Measurements from ENCODE around the gene TAC3.
"Not testable (repeated sequence)": the region's sequence is repeated elsewhere in the genome, so short reads cannot be mapped to it uniquely, and the experiment has no call there.

Gene TAC3

DNA sequence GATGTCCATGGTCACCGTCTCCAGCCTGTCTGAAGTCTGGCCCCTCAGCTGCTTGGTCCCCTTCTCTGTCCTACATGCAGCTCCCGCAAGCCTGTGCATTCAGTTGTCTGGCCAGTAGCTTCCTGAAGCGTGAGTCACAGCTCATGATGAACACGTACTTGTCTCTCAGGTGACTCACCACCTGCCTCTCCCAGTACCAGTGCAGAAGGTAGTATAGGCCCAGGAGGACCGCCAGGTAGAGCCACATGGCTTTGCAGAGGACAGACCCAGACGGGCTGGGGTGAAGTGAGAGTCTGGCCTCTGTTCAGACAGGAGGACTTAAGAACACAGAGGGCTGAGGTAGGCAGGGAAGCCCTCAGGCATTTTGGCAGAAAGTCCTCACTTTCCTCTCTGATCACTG lies 30.6 kb downstream of the TAC3 start:
- not testable (repeated sequence) for H3K9me3 ChIP-seq (ENCODE audit: control insufficient read depth, low read length); H3K36me3 ChIP-seq (ENCODE audit: control insufficient read depth, insufficient read depth, low read length); H3K27me3 ChIP-seq (ENCODE audit: control insufficient read depth, insufficient read depth, low read length, poor library complexity, severe bottlenecking); H3K4me1 ChIP-seq (ENCODE audit: control insufficient read depth, insufficient read depth, low read length); H3K27ac ChIP-seq (ENCODE audit: insufficient read depth, low read depth, low read length, poor library complexity, severe bottlenecking); H3K4me3 ChIP-seq (ENCODE audit: insufficient read depth, low read depth, low read length)
- WGBS, 2 experiments, result 74 to 85% methylated on average over 4 to 5 of the region's 6 CpGs

GRCh38 chr12:56983386-56983785 lies 32.9 kb downstream of the TAC3 start:
- Histone ChIP-seq H3K4me1 (ENCODE audit: control insufficient read depth, insufficient read depth, low read length) (no peaks in the 10 kb centered on the region), H3K36me3 (ENCODE audit: control insufficient read depth, insufficient read depth, low read length) (no peaks in the 10 kb centered on the region), H3K4me3 (ENCODE audit: insufficient read depth, low read depth, low read length) (no peak overlapping the region), H3K9me3 (ENCODE audit: control insufficient read depth, low read length) (no peaks in the 10 kb centered on the region), H3K27ac (ENCODE audit: insufficient read depth, low read depth, low read length, poor library complexity, severe bottlenecking) (no peak overlapping the region), H3K27me3 (ENCODE audit: control insufficient read depth, insufficient read depth, low read length, poor library complexity, severe bottlenecking) (no peaks in the 10 kb centered on the region)
- WGBS, 2 experiments, result 95 to 96% methylated on average over 4 of the region's 4 CpGs

- H3K4me3 ChIP-seq (ENCODE audit: insufficient read depth, low read depth, low read length); H3K4me1 ChIP-seq (ENCODE audit: control insufficient read depth, insufficient read depth, low read length); H3K27me3 ChIP-seq (ENCODE audit: control insufficient read depth, insufficient read depth, low read length, poor library complexity, severe bottlenecking); H3K36me3 ChIP-seq (ENCODE audit: control insufficient read depth, insufficient read depth, low read length); H3K27ac ChIP-seq (ENCODE audit: insufficient read depth, low read depth, low read length, poor library complexity, severe bottlenecking); H3K9me3 ChIP-seq (ENCODE audit: control insufficient read depth, low read length): not testable (repeated sequence)
- 89 to 91% methylated on average over 3 of the region's 3 CpGs for WGBS, 2 experiments
Observed at GRCh38 chr12:56982578-56983236, 33.6 kb downstream of the TAC3 start.

- H3K9me3 ChIP-seq (ENCODE audit: control insufficient read depth, low read length), result no peaks in the 10 kb centered on the region
- no peak overlapping the region for H3K4me3 ChIP-seq (ENCODE audit: insufficient read depth, low read depth, low read length)
- WGBS, 2 experiments, result 95 to 96% methylated on average over 4 of the region's 4 CpGs
- H3K27me3 ChIP-seq (ENCODE audit: control insufficient read depth, insufficient read depth, low read length, poor library complexity, severe bottlenecking), result no peaks in the 10 kb centered on the region
- H3K36me3 ChIP-seq (ENCODE audit: control insufficient read depth, insufficient read depth, low read length), result no peaks in the 10 kb centered on the region
- H3K27ac ChIP-seq (ENCODE audit: insufficient read depth, low read depth, low read length, poor library complexity, severe bottlenecking), result no peak overlapping the region
- H3K4me1 ChIP-seq (ENCODE audit: control insufficient read depth, insufficient read depth, low read length), result no peaks in the 10 kb centered on the region
Observed at GRCh38 chr12:56980941-56981530, 35.3 kb downstream of the TAC3 start.

GRCh38 chr12:56980268-56980667 lies 36.1 kb downstream of the TAC3 start:
- no peaks in the 10 kb centered on the region for H3K36me3 ChIP-seq (ENCODE audit: control insufficient read depth, insufficient read depth, low read length)
- no peaks in the 10 kb centered on the region for H3K4me1 ChIP-seq (ENCODE audit: control insufficient read depth, insufficient read depth, low read length)
- WGBS, 2 experiments, result 93 to 95% methylated on average over 6 of the region's 6 CpGs
- no peak overlapping the region for H3K4me3 ChIP-seq (ENCODE audit: insufficient read depth, low read depth, low read length)
- H3K27me3 ChIP-seq (ENCODE audit: control insufficient read depth, insufficient read depth, low read length, poor library complexity, severe bottlenecking), result no peaks in the 10 kb centered on the region
- no peaks in the 10 kb centered on the region for H3K9me3 ChIP-seq (ENCODE audit: control insufficient read depth, low read length)
- no peak overlapping the region for H3K27ac ChIP-seq (ENCODE audit: insufficient read depth, low read depth, low read length, poor library complexity, severe bottlenecking)

GRCh38 chr12:56979628-56980027 lies 36.7 kb downstream of the TAC3 start:
- Histone ChIP-seq H3K36me3 (ENCODE audit: control insufficient read depth, insufficient read depth, low read length) (no peaks in the 10 kb centered on the region), H3K4me1 (ENCODE audit: control insufficient read depth, insufficient read depth, low read length) (no peaks in the 10 kb centered on the region), H3K9me3 (ENCODE audit: control insufficient read depth, low read length) (no peaks in the 10 kb centered on the region), H3K4me3 (ENCODE audit: insufficient read depth, low read depth, low read length) (no peak overlapping the region), H3K27ac (ENCODE audit: insufficient read depth, low read depth, low read length, poor library complexity, severe bottlenecking) (no peak overlapping the region), H3K27me3 (ENCODE audit: control insufficient read depth, insufficient read depth, low read length, poor library complexity, severe bottlenecking) (no peaks in the 10 kb centered on the region)
- WGBS, 2 experiments, result 95 to 96% methylated on average over 3 of the region's 3 CpGs

DNA sequence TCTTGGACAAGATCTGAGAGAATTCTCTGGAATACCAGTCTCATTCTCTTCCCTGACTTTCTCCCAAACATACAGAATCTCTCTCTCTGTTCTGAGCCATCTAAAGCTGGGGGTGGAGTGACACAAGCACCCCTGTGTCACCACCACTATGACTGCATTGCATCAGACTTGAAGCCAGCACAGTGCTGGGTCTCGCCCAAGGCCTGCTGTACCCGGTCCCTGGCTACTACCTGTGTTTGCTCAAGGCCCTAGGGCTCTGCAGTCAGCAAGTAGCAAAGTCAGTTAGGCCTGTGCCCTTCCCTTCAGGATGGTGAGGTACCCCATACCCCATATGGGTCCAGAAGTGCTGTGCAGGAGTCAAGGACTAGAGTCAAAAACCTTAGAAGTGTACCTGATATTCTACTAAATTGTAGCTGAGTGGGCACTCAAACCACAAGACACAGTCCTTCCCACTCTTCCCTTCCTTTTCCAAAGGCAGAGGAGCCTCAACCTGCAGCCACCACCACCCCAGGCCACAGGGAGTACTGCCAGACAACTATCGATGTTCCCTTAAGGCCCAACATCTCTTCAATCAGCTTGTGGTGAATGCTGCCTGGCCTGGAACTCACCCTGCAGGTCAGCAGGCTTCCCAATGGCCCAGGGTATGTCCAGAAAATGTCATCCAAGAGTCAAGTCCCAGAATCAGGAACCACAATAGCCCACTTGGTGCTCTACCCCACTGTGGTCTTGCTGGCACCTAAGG lies 37.8 kb downstream of the TAC3 start:
- 91% methylated on average over 3 of the region's 3 CpGs for WGBS, 2 experiments
- Histone ChIP-seq H3K4me1 (ENCODE audit: control insufficient read depth, insufficient read depth, low read length) (no peaks in the 10 kb centered on the region), H3K36me3 (ENCODE audit: control insufficient read depth, insufficient read depth, low read length) (no peaks in the 10 kb centered on the region)

GRCh38 chr12:56977361-56977760 lies 39.0 kb downstream of the TAC3 start:
- not testable (repeated sequence) for H3K4me3 ChIP-seq (ENCODE audit: insufficient read depth, low read depth, low read length); H3K27ac ChIP-seq (ENCODE audit: insufficient read depth, low read depth, low read length, poor library complexity, severe bottlenecking); H3K36me3 ChIP-seq (ENCODE audit: control insufficient read depth, insufficient read depth, low read length); H3K27me3 ChIP-seq (ENCODE audit: control insufficient read depth, insufficient read depth, low read length, poor library complexity, severe bottlenecking); H3K9me3 ChIP-seq (ENCODE audit: control insufficient read depth, low read length); H3K4me1 ChIP-seq (ENCODE audit: control insufficient read depth, insufficient read depth, low read length)
- 85 to 93% methylated on average over 2 to 4 of the region's 4 CpGs for WGBS, 2 experiments

More for the DNA sequence above, 37.8 kb downstream of the TAC3 start:
- Histone ChIP-seq H3K4me3 (ENCODE audit: insufficient read depth, low read depth, low read length) (no peak overlapping the region), H3K9me3 (ENCODE audit: control insufficient read depth, low read length) (no peaks in the 10 kb centered on the region), H3K27me3 (ENCODE audit: control insufficient read depth, insufficient read depth, low read length, poor library complexity, severe bottlenecking) (no peaks in the 10 kb centered on the region), H3K27ac (ENCODE audit: insufficient read depth, low read depth, low read length, poor library complexity, severe bottlenecking) (no peak overlapping the region)

GRCh38 chr12:56974224-56974623 lies 42.1 kb downstream of the TAC3 start:
- not testable (repeated sequence) for H3K36me3 ChIP-seq (ENCODE audit: control insufficient read depth, insufficient read depth, low read length); H3K4me1 ChIP-seq (ENCODE audit: control insufficient read depth, insufficient read depth, low read length); H3K4me3 ChIP-seq (ENCODE audit: insufficient read depth, low read depth, low read length); H3K9me3 ChIP-seq (ENCODE audit: control insufficient read depth, low read length); H3K27ac ChIP-seq (ENCODE audit: insufficient read depth, low read depth, low read length, poor library complexity, severe bottlenecking); H3K27me3 ChIP-seq (ENCODE audit: control insufficient read depth, insufficient read depth, low read length, poor library complexity, severe bottlenecking)
- WGBS, 2 experiments, result 91 to 95% methylated on average over 3 of the region's 3 CpGs

GRCh38 chr12:56968910-56969309 lies 47.4 kb downstream of the TAC3 start:
- not testable (repeated sequence) for H3K4me3 ChIP-seq (ENCODE audit: insufficient read depth, low read depth, low read length); H3K4me1 ChIP-seq (ENCODE audit: control insufficient read depth, insufficient read depth, low read length); H3K9me3 ChIP-seq (ENCODE audit: control insufficient read depth, low read length); H3K36me3 ChIP-seq (ENCODE audit: control insufficient read depth, insufficient read depth, low read length); H3K27ac ChIP-seq (ENCODE audit: insufficient read depth, low read depth, low read length, poor library complexity, severe bottlenecking); H3K27me3 ChIP-seq (ENCODE audit: control insufficient read depth, insufficient read depth, low read length, poor library complexity, severe bottlenecking)
- 90 to 93% methylated on average over 6 of the region's 6 CpGs for WGBS, 2 experiments

All from ectodermal cell (in vitro differentiated cells).